A673 (cell line): ENCODE results near the gene FOXK1.

Source experiments
- EZH2 ChIP-seq: fragments of 200-600 bp; sonication (generic); IDR thresholded peaks from 2 replicates; pipeline ENCODE4 v1.6.1; 2017; ENCODE audit warnings: borderline replicate concordance, low read depth, mild to moderate bottlenecking, mixed read lengths, antibody characterized with exemption, low read length; ENCODE audit not compliant: poor library complexity, severe bottlenecking
- TF ChIP-seq, protein P1 (sequence below): fragments of 300-800, 200-600 bp; sonication (generic); conservative IDR thresholded peaks from 2 replicates; pipeline ENCODE4 v1.5.1; 2017; ENCODE audit warnings: low read depth, mild to moderate bottlenecking, antibody characterized with exemption, low read length, moderate library complexity, mixed read lengths

DNA sequence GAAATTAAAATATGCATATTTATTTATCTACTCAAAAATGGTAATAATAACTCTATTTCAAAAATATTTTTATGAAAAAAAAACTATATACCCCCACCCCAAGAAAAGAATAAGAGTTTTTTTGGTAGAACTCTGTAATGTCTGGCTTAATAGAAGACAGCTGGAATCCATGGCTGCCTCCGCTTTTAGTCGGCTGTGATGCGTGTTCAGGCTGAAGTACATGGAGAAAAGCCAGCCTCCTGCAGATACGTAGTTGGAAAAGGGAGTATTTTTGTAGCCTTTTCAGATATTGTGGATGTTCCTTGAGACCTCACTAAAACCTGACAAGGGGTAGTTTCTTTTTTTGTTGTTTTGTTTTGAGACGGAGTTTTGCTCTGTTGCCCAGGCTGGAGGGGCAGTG, 10.0 kb downstream of the FOXK1 start:
- TF ChIP-seq EZH2, result no peak
- TF ChIP-seq, protein P1, sequence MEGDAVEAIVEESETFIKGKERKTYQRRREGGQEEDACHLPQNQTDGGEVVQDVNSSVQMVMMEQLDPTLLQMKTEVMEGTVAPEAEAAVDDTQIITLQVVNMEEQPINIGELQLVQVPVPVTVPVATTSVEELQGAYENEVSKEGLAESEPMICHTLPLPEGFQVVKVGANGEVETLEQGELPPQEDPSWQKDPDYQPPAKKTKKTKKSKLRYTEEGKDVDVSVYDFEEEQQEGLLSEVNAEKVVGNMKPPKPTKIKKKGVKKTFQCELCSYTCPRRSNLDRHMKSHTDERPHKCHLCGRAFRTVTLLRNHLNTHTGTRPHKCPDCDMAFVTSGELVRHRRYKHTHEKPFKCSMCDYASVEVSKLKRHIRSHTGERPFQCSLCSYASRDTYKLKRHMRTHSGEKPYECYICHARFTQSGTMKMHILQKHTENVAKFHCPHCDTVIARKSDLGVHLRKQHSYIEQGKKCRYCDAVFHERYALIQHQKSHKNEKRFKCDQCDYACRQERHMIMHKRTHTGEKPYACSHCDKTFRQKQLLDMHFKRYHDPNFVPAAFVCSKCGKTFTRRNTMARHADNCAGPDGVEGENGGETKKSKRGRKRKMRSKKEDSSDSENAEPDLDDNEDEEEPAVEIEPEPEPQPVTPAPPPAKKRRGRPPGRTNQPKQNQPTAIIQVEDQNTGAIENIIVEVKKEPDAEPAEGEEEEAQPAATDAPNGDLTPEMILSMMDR, result no peak
